Brain microvascular endothelial cell (primary cell): ENCODE measurements around the gene APOA5.

Experiments
- DNase-seq: peaks from one replicate; pipeline ENCODE4 v3.0.0-alpha.2; 2020
- H3K27ac ChIP-seq: fragments of 250-450 bp; sonication (Bioruptor Pico); 2 replicates; pipeline ENCODE4 v1.5.1; 2020; ENCODE audit warnings: mild to moderate bottlenecking, moderate library complexity
- H3K27me3 ChIP-seq: fragments of 250-450 bp; sonication (Bioruptor Pico); replicated peaks from 2 replicates; pipeline ENCODE4 v1.5.1; 2020; ENCODE audit warnings: mild to moderate bottlenecking
- H3K36me3 ChIP-seq: fragments of 250-450 bp; sonication (Bioruptor Pico); replicated peaks from 2 replicates; pipeline ENCODE4 v1.5.1; 2020; ENCODE audit warnings: mild to moderate bottlenecking
- H3K4me3 ChIP-seq: 2 replicates; pipeline ENCODE4 v1.5.1; 2011; ENCODE audit warnings: low read depth, mild to moderate bottlenecking, control low read depth, low read length, moderate library complexity
- CTCF ChIP-seq: IDR thresholded peaks from 2 replicates; pipeline ENCODE4 v1.5.1; 2011; ENCODE audit warnings: low read depth, mild to moderate bottlenecking, moderate library complexity, low read length, control low read depth, inconsistent platforms; ENCODE audit errors: missing control alignments
- in situ Hi-C: cut with HindIII; loops from 2 replicates; pipeline ENCODE4 v1.10.0; 2017; ENCODE audit warnings: low sequenced_read_pairs, low pct_ligation_motif_present

The APOA5 gene

GRCh38 chr11:116775975-116776374, 15.7 kb downstream of the APOA5 start:
- TF ChIP-seq CTCF, result no peak
- in situ Hi-C loops, result no loop called here
- H3K36me3 ChIP-seq, result peaks cover 28% of the 10 kb centered on the region

DNA sequence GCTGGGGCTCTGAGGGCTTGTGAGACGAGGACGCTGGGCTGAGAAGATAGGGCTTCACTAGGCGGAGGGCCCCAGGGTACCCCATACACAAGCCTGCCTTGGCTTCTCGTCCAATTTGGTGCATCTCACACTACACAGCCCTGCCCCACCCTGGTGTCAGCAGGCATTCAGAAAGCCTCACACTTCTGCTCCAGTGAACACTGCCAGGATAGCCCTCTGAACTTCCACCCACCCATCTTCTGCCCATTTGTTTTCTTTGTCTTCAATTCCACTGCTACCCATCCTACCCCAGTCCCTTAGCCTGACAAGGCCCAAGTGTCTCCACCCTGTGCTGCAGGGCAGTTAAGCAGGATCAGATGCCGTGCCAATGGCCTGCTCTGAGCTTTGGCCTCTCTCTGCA, 17.0 kb downstream of the APOA5 start:
- no peak for TF ChIP-seq CTCF
- Histone ChIP-seq H3K27me3 (no peaks in the 10 kb centered on the region), H3K36me3 (peaks cover 22% of the 10 kb centered on the region), H3K4me3 (no peak overlapping the region), H3K27ac (no peak overlapping the region)
- in situ Hi-C loops, result no loop called here
- no peak for DNase-seq

More at GRCh38 chr11:116775975-116776374, 15.7 kb downstream of the APOA5 start:
- DNase-seq, result no peak
- Histone ChIP-seq H3K27ac (no peak overlapping the region), H3K27me3 (no peaks in the 10 kb centered on the region), H3K4me3 (no peak overlapping the region)

- Histone ChIP-seq H3K36me3 (peaks cover 17% of the 10 kb centered on the region), H3K27me3 (no peaks in the 10 kb centered on the region), H3K27ac (peak overlapping the region; percentile 44), H3K4me3 (peak overlapping the region; percentile 87)
- no peak for TF ChIP-seq CTCF
- in situ Hi-C loops, result no loop called here
- peak; percentile 48 for DNase-seq
Observed at GRCh38 chr11:116773203-116774097, 18.2 kb downstream of the APOA5 start.

- DNase-seq, result peak; percentile 76
- no peaks in the 10 kb centered on the region for H3K27me3 ChIP-seq
- no peak for TF ChIP-seq CTCF
- in situ Hi-C loops, result no loop called here
- peak within 1 kb of the TSS; percentile 88 for H3K27ac ChIP-seq
- peak within 1 kb of the TSS; percentile 87 for H3K4me3 ChIP-seq
- H3K36me3 ChIP-seq, result peaks cover 8% of the 10 kb centered on the region
Observed at GRCh38 chr11:116772443-116773202, 19.1 kb downstream of the APOA5 start, which contains the start of gene BUD13. TSS of gene BUD13 (minus strand) at chr11:116772987. CDS start at chr11:116772964, 23 bp downstream.

DNA sequence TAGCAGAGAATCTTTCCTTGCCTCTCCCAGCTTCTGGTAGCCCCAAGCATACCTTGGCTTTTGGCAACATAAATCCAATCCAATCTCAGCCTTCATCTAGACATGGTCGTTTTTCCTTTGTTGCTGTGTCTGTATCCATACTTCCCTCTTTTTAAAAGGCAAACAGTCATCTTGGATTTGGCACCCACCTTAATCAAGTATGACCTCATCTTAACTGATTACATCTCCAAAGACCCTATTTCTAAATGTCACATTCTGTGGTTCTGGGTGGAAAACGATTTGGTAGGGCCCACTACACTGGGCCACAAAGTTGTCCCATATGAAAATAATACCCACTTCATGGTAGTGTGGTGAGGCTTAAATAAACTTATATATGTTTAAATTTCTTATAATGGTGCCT, 19.7 kb downstream of the APOA5 start:
- peaks cover 8% of the 10 kb centered on the region for H3K36me3 ChIP-seq
- in situ Hi-C loops, result no loop called here
- no peak for DNase-seq
- peak overlapping the region; percentile 87 for H3K4me3 ChIP-seq
- no peaks in the 10 kb centered on the region for H3K27me3 ChIP-seq
- no peak overlapping the region for H3K27ac ChIP-seq
- TF ChIP-seq CTCF, result no peak
